IMR-90 (cell line): Measurements from ENCODE around the gene BRINP3. TPM values are rescaled to one million over a fixed set of nuclear protein-coding genes. Genes with fewer than 3 reads are reported as not detected.

Experiments used
- ATAC-seq: fragments of 200-7000 bp; cut with Tn5 transposase; 2 replicates; pipeline ENCODE4 v1.9.1; 2020; ENCODE audit warnings: low read depth, mild to moderate bottlenecking, moderate library complexity
- BruUV-seq: library from RNA; stranded (reverse); fragments of 400-500 nt; replicated peaks from 2 replicates; lab custom pipeline; 2021; lab: Mats Ljungman, UMichigan
- CTCF ChIA-PET: fragments of 300-600 bp; formaldehyde crosslinking; extraction: SDS; loops from one replicate; lab custom pipeline; 2021; ENCODE audit warnings: antibody characterized with exemption; lab: Yijun Ruan, JAX
- POLR2A ChIA-PET: fragments of 300-600 bp; sonication (Branson Sonifier 250); formaldehyde crosslinking; loops from one replicate; lab custom pipeline; 2022; ENCODE audit warnings: antibody characterized with exemption; ENCODE audit not compliant: unreplicated experiment; lab: Charles Lee
- DNase-seq: peaks from one replicate; pipeline ENCODE4 v3.0.0; 2013
- H2AFZ ChIP-seq: replicated peaks from 2 replicates; pipeline ENCODE3; 2013; ENCODE audit warnings: low read length, mild to moderate bottlenecking; ENCODE audit not compliant: poor library complexity
- H2AK5ac ChIP-seq: 2 replicates; pipeline ENCODE4 v1.6.1; 2013; ENCODE audit warnings: low read depth, low read length, inconsistent platforms
- H2AK9ac ChIP-seq: replicated peaks from 2 replicates; pipeline ENCODE3; 2013; ENCODE audit warnings: mild to moderate bottlenecking, low read depth, low read length, moderate library complexity; ENCODE audit not compliant: poor library complexity
- H2BK120ac ChIP-seq: 2 replicates; pipeline ENCODE4 v1.6.1; 2013; ENCODE audit warnings: low read depth, low read length, inconsistent platforms
- H2BK15ac ChIP-seq: 3 replicates; pipeline ENCODE4 v1.6.1; 2013; ENCODE audit warnings: low read depth, low read length, inconsistent platforms
- H2BK20ac ChIP-seq: 2 replicates; pipeline ENCODE4 v1.6.1; 2013; ENCODE audit warnings: low read depth, mild to moderate bottlenecking, inconsistent platforms, low read length, moderate library complexity
- H2BK5ac ChIP-seq: 2 replicates; pipeline ENCODE4 v1.6.1; 2013; ENCODE audit warnings: mild to moderate bottlenecking, low read depth, low read length, inconsistent platforms; ENCODE audit not compliant: poor library complexity, severe bottlenecking
- H3K14ac ChIP-seq: replicated peaks from 2 replicates; pipeline ENCODE4 v1.6.1; 2013; ENCODE audit warnings: low read depth, low read length, inconsistent platforms
- H3K18ac ChIP-seq: 2 replicates; pipeline ENCODE4 v1.6.1; 2013; ENCODE audit warnings: low read depth, low read length, control low read depth
- H3K23ac ChIP-seq: 2 replicates; pipeline ENCODE4 v1.6.1; 2013; ENCODE audit warnings: low read depth, low read length, inconsistent platforms
- H3K27ac ChIP-seq: 2 replicates; pipeline ENCODE4 v1.5.1; 2013; ENCODE audit warnings: mild to moderate bottlenecking, control low read depth, low read length; ENCODE audit not compliant: insufficient read depth
- H3K27me3 ChIP-seq: 2 replicates; pipeline ENCODE4 v1.6.1; 2013; ENCODE audit warnings: low read length; ENCODE audit not compliant: control insufficient read depth, insufficient read depth
- H3K36me3 ChIP-seq: 2 replicates; pipeline ENCODE4 v1.6.1; 2013; ENCODE audit warnings: low read length, mixed read lengths; ENCODE audit not compliant: control insufficient read depth, insufficient read depth
- H3K4ac ChIP-seq: 2 replicates; pipeline ENCODE4 v1.6.1; 2013; ENCODE audit warnings: low read depth, low read length, inconsistent platforms
- H3K4me1 ChIP-seq: 2 replicates; pipeline ENCODE4 v1.6.1; 2013; ENCODE audit warnings: low read length, mixed read lengths; ENCODE audit not compliant: control insufficient read depth, insufficient read depth
- H3K4me2 ChIP-seq: 2 replicates; pipeline ENCODE4 v1.6.1; 2013; ENCODE audit warnings: low read depth, mild to moderate bottlenecking, control low read depth, low read length, moderate library complexity
- H3K4me3 ChIP-seq: 2 replicates; pipeline ENCODE4 v1.5.1; 2013; ENCODE audit warnings: low read depth, mild to moderate bottlenecking, control low read depth, low read length, moderate library complexity; ENCODE audit not compliant: insufficient read depth
- H3K56ac ChIP-seq: 2 replicates; pipeline ENCODE4 v1.6.1; 2013; ENCODE audit warnings: low read length, inconsistent platforms; ENCODE audit not compliant: insufficient read depth; ENCODE audit errors: extremely low read depth
- H3K79me1 ChIP-seq, 2 experiments: 2 replicates each; pipeline ENCODE4 v1.6.1; 2013; ENCODE audit warnings: low read length in 2 of 2, inconsistent platforms in 1 of 2, low read depth in 1 of 2
- H3K9ac ChIP-seq: 2 replicates; pipeline ENCODE4 v1.6.1; 2013; ENCODE audit warnings: low read depth, low read length, control low read depth
- H3K9me1 ChIP-seq: 2 replicates; pipeline ENCODE4 v1.6.1; 2013; ENCODE audit warnings: low read length, inconsistent platforms; ENCODE audit not compliant: insufficient read depth
- H3K9me3 ChIP-seq: 2 replicates; pipeline ENCODE4 v1.6.1; 2013; ENCODE audit warnings: low read length; ENCODE audit not compliant: control insufficient read depth, insufficient read depth
- H4K20me1 ChIP-seq: 2 replicates; pipeline ENCODE4 v1.6.1; 2013; ENCODE audit warnings: low read length, inconsistent platforms; ENCODE audit not compliant: insufficient read depth
- H4K5ac ChIP-seq: 2 replicates; pipeline ENCODE4 v1.6.1; 2013; ENCODE audit warnings: mild to moderate bottlenecking, low read depth, low read length, control low read depth
- H4K8ac ChIP-seq, 2 experiments: 2 replicates each; pipeline ENCODE4 v1.6.1; 2013; ENCODE audit warnings: low read depth in 2 of 2, low read length in 2 of 2, control low read depth in 1 of 2, inconsistent platforms in 1 of 2
- H4K91ac ChIP-seq: 2 replicates; pipeline ENCODE4 v1.6.1; 2013; ENCODE audit warnings: low read depth, low read length, inconsistent platforms; ENCODE audit not compliant: insufficient read depth
- NFE2L2 ChIP-seq: fragments of 150-350 bp; IDR thresholded peaks from 2 replicates; pipeline ENCODE4 v1.6.1; 2016; ENCODE audit warnings: low read depth, mild to moderate bottlenecking, low read length
- RAD21 ChIP-seq: IDR thresholded peaks from 2 replicates; pipeline ENCODE4 v1.6.1; 2012; ENCODE audit warnings: low read length, improper control_type of control experiment
- SMC3 ChIP-seq: fragments of 150-350 bp; IDR thresholded peaks from 2 replicates; pipeline ENCODE4 v1.6.1; 2016; ENCODE audit warnings: low read depth, mild to moderate bottlenecking, antibody characterized with exemption, low read length, moderate library complexity
- USF2 ChIP-seq: fragments of 150-350 bp; IDR thresholded peaks from 2 replicates; pipeline ENCODE4 v1.6.1; 2017; ENCODE audit warnings: mild to moderate bottlenecking, antibody characterized with exemption, low read length, low read depth
- WGBS, 2 experiments: methylation state at CpG; one replicate each; pipeline versions ENCODE4 v1.1.5 to v1.1.7; 2013; ENCODE audit warnings: missing lambda C conversion rate in 2 of 2; ENCODE audit not compliant: insufficient read length in 1 of 2; ENCODE audit errors: extremely low coverage in 2 of 2; 5-methylcytosine and 5-hydroxymethylcytosine counted together
- dilution Hi-C: fragments of 300-500 bp; cut with HindIII; formaldehyde crosslinking; loops from one replicate; pipeline ENCODE4 v1.14.3; 2018; ENCODE audit warnings: low sequenced_read_pairs; ENCODE audit not compliant: unreplicated experiment
- in situ Hi-C: fragments of 300-500 bp; cut with MboI; formaldehyde crosslinking; loops from 3 replicates; pipeline ENCODE4 v1.14.3; 2019; ENCODE audit warnings: low sequenced_read_pairs, inconsistent platforms, mixed read lengths
- intact Hi-C: fragments of 100-400 bp; cut with micrococcal nuclease; formaldehyde crosslinking; loops from 2 replicates; pipeline ENCODE4 v1.10.0; 2022
- polyA plus RNA-seq, 3 experiments: library from polyadenylated mRNA; depleted of rRNA; stranded (reverse); fragments of >200 nt; gene quantifications; 2 replicates each; pipeline ENCODE4 v1.2.3, GENCODE V29; 2012; ENCODE audit warnings: low replicate concordance in 1 of 3
- total RNA-seq: library from RNA; depleted of rRNA; stranded (reverse); fragments of >200 nt; gene quantifications from 2 replicates; pipeline ENCODE4 v1.2.3, GENCODE V29; 2012
- TF ChIP-seq, protein P1 (sequence below): fragments of 150-350 bp; IDR thresholded peaks from 2 replicates; pipeline ENCODE4 v1.6.1; 2016; ENCODE audit warnings: low read depth, mild to moderate bottlenecking, low read length, moderate library complexity, borderline replicate concordance

The BRINP3 gene
- total and polyA plus RNA-seq, 2 of the 4 experiments (the other 2 are of a cell fraction) = 0.15 to 0.36 TPM

DNA sequence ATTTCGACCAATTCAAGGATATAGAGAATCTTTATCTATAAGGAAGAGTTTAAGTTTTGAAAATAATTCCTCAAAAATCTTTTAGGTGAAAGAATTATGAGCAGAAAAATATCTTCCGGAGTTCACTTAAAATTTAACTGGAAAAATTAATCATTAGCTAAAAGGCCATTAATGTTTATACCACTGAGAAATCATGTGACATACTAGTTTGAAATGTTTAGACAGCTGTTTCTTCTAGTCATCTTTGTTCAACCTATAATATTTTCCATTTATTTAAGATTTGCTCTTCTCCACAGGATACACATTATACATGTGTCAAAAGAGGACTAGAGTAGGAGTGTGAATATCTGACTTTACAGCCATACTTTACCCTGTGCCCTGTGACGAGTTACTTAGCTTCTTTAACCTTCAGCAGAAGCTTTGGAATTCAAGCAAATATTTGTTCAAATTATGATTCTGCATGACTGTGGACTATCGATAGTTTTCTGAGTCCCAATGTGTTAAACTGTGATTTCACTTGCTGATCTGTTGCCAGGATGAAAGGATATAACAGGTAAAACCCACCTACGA is 374.8 kb downstream of the BRINP3 start:
- Histone ChIP-seq H2BK5ac (no peak overlapping the region), H4K8ac (no peak overlapping the region), H3K27ac (no peak overlapping the region), H2AK9ac (no peak overlapping the region), H2AK5ac (no peak overlapping the region), H3K27me3 (no peaks in the 10 kb centered on the region), H3K36me3 (no peaks in the 10 kb centered on the region), H2AFZ (no peak overlapping the region), H3K14ac (no peak overlapping the region), H4K20me1 (no peaks in the 10 kb centered on the region), H3K4ac (no peak overlapping the region), H3K9me1 (no peaks in the 10 kb centered on the region), H4K91ac (no peak overlapping the region), H3K4me2 (no peak overlapping the region), H3K9ac (no peak overlapping the region), H2BK120ac (no peak overlapping the region), H3K9me3 (no peaks in the 10 kb centered on the region), H3K4me1 (no peaks in the 10 kb centered on the region), H2BK15ac (no peak overlapping the region), H3K56ac (no peak overlapping the region), H3K18ac (no peak overlapping the region), H3K79me1 (no peaks in the 10 kb centered on the region), H2BK20ac (no peak overlapping the region), H4K5ac (no peak overlapping the region), H3K23ac (no peak overlapping the region), H3K4me3 (no peak overlapping the region)
- intact Hi-C loops = no loop called here
- no peak for TF ChIP-seq RAD21
- TF ChIP-seq NFE2L2 = no peak
- no peak for TF ChIP-seq SMC3
- TF ChIP-seq, protein P1, sequence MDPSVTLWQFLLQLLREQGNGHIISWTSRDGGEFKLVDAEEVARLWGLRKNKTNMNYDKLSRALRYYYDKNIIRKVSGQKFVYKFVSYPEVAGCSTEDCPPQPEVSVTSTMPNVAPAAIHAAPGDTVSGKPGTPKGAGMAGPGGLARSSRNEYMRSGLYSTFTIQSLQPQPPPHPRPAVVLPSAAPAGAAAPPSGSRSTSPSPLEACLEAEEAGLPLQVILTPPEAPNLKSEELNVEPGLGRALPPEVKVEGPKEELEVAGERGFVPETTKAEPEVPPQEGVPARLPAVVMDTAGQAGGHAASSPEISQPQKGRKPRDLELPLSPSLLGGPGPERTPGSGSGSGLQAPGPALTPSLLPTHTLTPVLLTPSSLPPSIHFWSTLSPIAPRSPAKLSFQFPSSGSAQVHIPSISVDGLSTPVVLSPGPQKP = no peak
- no peak for TF ChIP-seq USF2
- ATAC-seq (no peak), DNase-seq (no peak)
- ChIA-PET CTCF (interaction anchor here (0.6 kb wide), 1 partner anchor 73 kb away, joined by 3 read pairs; no protein-coding TSS in a partner anchor), POLR2A (no interaction called here)
- in situ Hi-C loops = no loop called here
- no TSS peak for BruUV-seq
- 100% methylated on average over 1 of the region's 5 CpGs; no CpG with 5 or more reads in 1 of the 2 experiments for WGBS, 2 experiments
- dilution Hi-C loops = no loop called here
